PFSK-1 (cell line): ENCODE measurements around the gene TTC28.

Experiments
- POLR2AphosphoS5 ChIP-seq: IDR thresholded peaks from 2 replicates; pipeline ENCODE4 v1.6.1; 2012; ENCODE audit warnings: low read depth, mild to moderate bottlenecking, control low read depth, low read length, moderate library complexity
- REST ChIP-seq, 2 experiments: IDR thresholded peaks; 2 replicates each; pipeline versions ENCODE4 v1.6.1 to v1.8.0; 2011 to 2012; ENCODE audit warnings: low read depth in 2 of 2, low read length in 2 of 2, control low read depth in 1 of 2, inconsistent platforms in 1 of 2, mild to moderate bottlenecking in 1 of 2, moderate library complexity in 1 of 2; ENCODE audit not compliant: insufficient read depth in 1 of 2
- SIN3A ChIP-seq: IDR thresholded peaks from 2 replicates; pipeline ENCODE4 v1.6.1; 2012; ENCODE audit warnings: mild to moderate bottlenecking, low read length, moderate library complexity, borderline replicate concordance; ENCODE audit not compliant: insufficient read depth
- TAF1 ChIP-seq: IDR thresholded peaks from 2 replicates; pipeline ENCODE4 v1.6.1; 2012; ENCODE audit warnings: low read length, control low read depth, borderline replicate concordance; ENCODE audit not compliant: insufficient read depth

GRCh38 chr22:28223826-28224225 is 455.8 kb downstream of the TTC28 start:
- TF ChIP-seq SIN3A (no peak), POLR2AphosphoS5 (no peak), REST (IDR thresholded peaks at IDR 0.05; ENCODE audit: insufficient read depth in 1 of 2, low read depth in 2 of 2, low read length in 2 of 2) (no peak), TAF1 (no peak)
